Spleen (tissue), 11 donors: ENCODE results near the gene PRKCH. TPM values are rescaled to one million over a fixed set of nuclear protein-coding genes. Genes with fewer than 3 reads are reported as not detected.

ENCODE experiments used
- DNase-seq: peaks from one replicate; pipeline ENCODE4 v3.0.0-alpha.2; 2020
- H3K27ac ChIP-seq, 8 donors: fragments of 200-600 bp; sonication (generic) in 7 of 8; 1 replicate in 4 of 8; 2 replicates in 4 of 8; pipeline versions ENCODE4 v1.5.0 to v1.8.0; 2016 to 2021; ENCODE audit warnings: inconsistent platforms in 4 of 8, mild to moderate bottlenecking in 4 of 8, moderate library complexity in 1 of 8
- H3K27me3 ChIP-seq, 7 donors: fragments of 200-600 bp; sonication (generic) in 6 of 7; replicated peaks in 1 of 7; 1 replicate in 4 of 7; 2 replicates in 3 of 7; pipeline versions ENCODE4 v1.5.0 to v1.8.0; 2016 to 2021; ENCODE audit warnings: inconsistent platforms in 3 of 7, mild to moderate bottlenecking in 1 of 7
- H3K36me3 ChIP-seq, 6 donors: fragments of 200-600 bp; sonication (generic) in 5 of 6; 1 replicate in 4 of 6; 2 replicates in 2 of 6; pipeline versions ENCODE4 v1.5.0 to v1.8.0; 2016 to 2021; ENCODE audit warnings: inconsistent platforms in 2 of 6
- H3K4me1 ChIP-seq, 6 donors: fragments of 200-600 bp; sonication (generic) in 5 of 6; 1 replicate in 3 of 6; 2 replicates in 3 of 6; pipeline versions ENCODE4 v1.5.0 to v1.8.0; 2016 to 2021; ENCODE audit warnings: inconsistent platforms in 3 of 6
- H3K4me3 ChIP-seq, 8 donors: fragments of 200-600 bp; sonication (generic) in 7 of 8; 1 replicate in 4 of 8; 2 replicates in 4 of 8; pipeline versions ENCODE4 v1.5.0 to v1.8.0; 2016 to 2021; ENCODE audit warnings: inconsistent platforms in 4 of 8, mild to moderate bottlenecking in 4 of 8, moderate library complexity in 2 of 8
- H3K9me3 ChIP-seq, 8 donors: fragments of 200-600 bp; sonication (generic) in 7 of 8; 1 replicate in 4 of 8; 2 replicates in 4 of 8; pipeline versions ENCODE4 v1.5.0 to v1.8.0; 2016 to 2021; ENCODE audit warnings: inconsistent platforms in 4 of 8
- CTCF ChIP-seq, 11 experiments: fragments of 200-600 bp in 7 of 11; fragments of 450-650 bp in 4 of 11; sonication (generic) in 4 of 11; IDR thresholded peaks in 8 of 11; conservative IDR thresholded peaks in 3 of 11; 1 replicate in 7 of 11; 2 replicates in 4 of 11; pipeline versions ENCODE4 v1.4.0 to v1.8.0; 2016 to 2021; ENCODE audit warnings: antibody characterized with exemption in 11 of 11, inconsistent platforms in 4 of 11, mild to moderate bottlenecking in 1 of 11
- POLR2A ChIP-seq, 3 donors: fragments of 450-650 bp; IDR thresholded peaks; one replicate each; pipeline ENCODE4 v1.5.1; 2017; ENCODE audit warnings: antibody characterized with exemption in 3 of 3, mild to moderate bottlenecking in 1 of 3
- POLR2AphosphoS5 ChIP-seq, 3 donors: sonication (generic); formaldehyde crosslinking; IDR thresholded peaks; one replicate each; pipeline ENCODE4 v1.5.1; 2017; ENCODE audit warnings: antibody characterized with exemption in 3 of 3
- WGBS, 5 donors: extraction: QIAGEN DNeasy Blood & Tissue Kit in 3 of 5; methylation state at CpG; one replicate each; pipeline versions ENCODE4 v1.1.5 to v1.1.7; 2013 to 2018; 5-methylcytosine and 5-hydroxymethylcytosine counted together
- intact Hi-C: fragments of 100-400 bp; cut with DNase I; formaldehyde crosslinking; loops from one replicate; pipeline ENCODE4 v1.15.0; 2023; ENCODE audit warnings: low total_unique reads
- polyA plus RNA-seq, 3 donors: library from polyadenylated mRNA; stranded (reverse); fragments of 200-250 nt; gene quantifications; one replicate each; pipeline ENCODE4 v1.2.1, GENCODE V29; 2013
- total RNA-seq, 7 donors: library from RNA; depleted of rRNA in 3 of 7; stranded (reverse); fragments of >200 nt in 3 of 7; fragmentation: NEBNext Ultra II Directional in 4 of 7; extraction: Animal tissue kit (Norgen Biotek cat#: 25700) in 4 of 7; gene quantifications; one replicate each; pipeline versions ENCODE4 v1.1.0 to v1.2.1, GENCODE V29; 2016 to 2021
- donor health status: healthy with polysubstance abuse.
- donor health status: DM: no; HTN: no; CAD: no; lungs with moderate emphysema.
- donor health status: DM: no; HTN: no; CAD: no.
- donor health status: Bipolar disorder and iron deficiency.
- donor health status: healthy.
- donor health status: DM: no; HTN: no; CAD: no.
- donor health status: DM: yes; HTN: yes; CAD: no.

PRKCH gene
- total and polyA plus RNA-seq, 10 donors: 10.0 to 184 (median 105) TPM

DNA sequence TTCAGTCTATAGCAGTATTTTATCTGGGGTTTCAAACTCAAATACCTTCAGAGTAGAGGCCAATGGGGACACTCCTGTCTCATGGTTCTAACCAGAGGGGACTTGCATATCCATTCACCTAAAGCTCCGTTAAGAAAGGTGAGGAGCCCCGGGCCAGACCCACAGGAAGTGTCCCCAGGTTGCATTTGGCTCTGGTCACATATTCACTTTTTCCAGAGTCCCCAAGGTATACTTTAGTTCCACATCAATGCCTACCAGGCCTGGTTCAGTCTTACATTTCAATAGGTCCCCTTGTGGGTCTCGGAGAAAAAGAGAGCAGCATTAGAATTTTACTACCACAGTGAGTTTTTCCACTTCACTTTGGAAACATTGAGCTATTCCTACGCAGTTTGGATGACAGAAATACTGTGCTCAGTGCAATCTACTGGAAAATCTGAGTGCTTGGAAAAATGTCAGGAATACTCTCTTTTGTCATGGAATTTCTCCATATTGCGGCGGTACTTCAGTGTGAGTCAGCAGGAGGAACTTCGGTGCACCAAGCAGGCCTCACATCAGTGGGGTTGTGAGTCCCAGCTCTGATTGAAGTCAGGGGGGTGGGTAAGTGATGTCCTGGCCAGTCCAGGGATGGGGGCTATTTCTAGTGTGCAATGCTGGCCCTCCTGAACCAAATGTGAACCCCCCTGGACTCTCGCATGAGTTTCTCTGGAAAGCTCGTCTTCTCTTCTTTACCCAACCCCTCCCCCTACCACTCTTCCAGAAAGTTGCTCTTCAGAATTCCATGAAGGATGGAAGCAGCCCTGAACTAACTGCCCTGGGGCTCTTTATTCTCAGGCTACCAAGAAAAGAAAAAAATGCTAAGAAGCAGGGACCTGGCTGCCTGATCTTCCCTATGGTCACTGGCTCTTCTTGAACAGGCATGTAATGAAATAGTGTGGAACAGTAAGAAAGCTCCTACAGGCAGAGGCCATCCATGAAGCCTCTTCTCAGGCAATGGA, 184.7 kb downstream of the PRKCH start:
- TF ChIP-seq POLR2AphosphoS5 (IDR thresholded peaks at IDR 0.05): no peak
- no peak for TF ChIP-seq POLR2A (IDR thresholded peaks at IDR 0.05)
- TF ChIP-seq CTCF (IDR thresholded peaks at IDR 0.05 in 8 of 11, conservative IDR thresholded peaks at IDR 0.05 in 3 of 11): no peak
- Histone ChIP-seq H3K27ac (peak overlapping the region in 3 of 8 donors; percentile 83 to 91 (median 86)), H3K9me3 (no peaks in the 10 kb centered on the region), H3K27me3 (no peaks in the 10 kb centered on the region), H3K4me3 (no peak overlapping the region), H3K4me1 (peaks cover 21 to 100% (median 58%) of the 10 kb centered on the region in 6 donors), H3K36me3 (peaks cover 0 to 18% (median 0%) of the 10 kb centered on the region in 6 donors)
- DNase-seq: no peak
- 83 to 94% (median 89%) methylated on average over 9 of the region's 9 CpGs for WGBS, 5 donors
- intact Hi-C loops: no loop called here

DNA sequence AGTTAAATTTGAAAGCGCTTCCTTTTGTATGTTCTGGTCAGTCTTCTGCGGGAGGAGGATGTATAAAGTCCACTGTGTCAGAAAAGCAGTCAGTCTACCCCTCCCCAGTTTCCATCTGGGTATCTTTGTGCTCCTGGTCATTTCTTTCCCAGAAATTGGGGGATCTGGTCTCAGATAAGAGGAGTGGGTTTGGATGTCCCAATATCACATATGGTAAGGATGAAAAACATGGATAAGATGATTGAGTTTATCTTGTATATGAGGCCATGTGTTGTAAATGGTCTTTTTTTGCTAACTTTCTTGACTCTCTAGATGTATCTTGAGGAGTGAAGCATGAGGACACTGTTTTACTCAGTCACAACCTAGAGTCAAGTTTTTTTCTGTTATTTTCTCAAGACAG, 187.1 kb downstream of the PRKCH start:
- no peaks in the 10 kb centered on the region for H3K27me3 ChIP-seq
- DNase-seq: no peak
- no peaks in the 10 kb centered on the region for H3K9me3 ChIP-seq
- intact Hi-C loops: no loop called here
- H3K27ac ChIP-seq: peak overlapping the region in 3 of 8 donors; percentile 5 to 31 (median 22)
- H3K4me3 ChIP-seq: no peak overlapping the region
- TF ChIP-seq CTCF (IDR thresholded peaks at IDR 0.05 in 8 of 11, conservative IDR thresholded peaks at IDR 0.05 in 3 of 11): no peak
- H3K4me1 ChIP-seq: peaks cover 16 to 100% (median 51%) of the 10 kb centered on the region in 6 donors
- H3K36me3 ChIP-seq: peaks cover 0 to 18% (median 0%) of the 10 kb centered on the region in 6 donors
- WGBS, 5 donors: 46 to 72% (median 50%) methylated on average over 2 of the region's 2 CpGs

- peak overlapping the region in 7 of 8 donors; percentile 15 to 66 (median 44) for H3K27ac ChIP-seq
- intact Hi-C loops: no loop called here
These were observed 189.6 kb downstream of the PRKCH start for GRCh38 chr14:61510736-61511557.

More at GRCh38 chr14:61510736-61511557, 189.6 kb downstream of the PRKCH start:
- H3K9me3 ChIP-seq: no peaks in the 10 kb centered on the region
- TF ChIP-seq POLR2A (IDR thresholded peaks at IDR 0.05) (no peak), CTCF (IDR thresholded peaks at IDR 0.05 in 8 of 11, conservative IDR thresholded peaks at IDR 0.05 in 3 of 11) (no peak), POLR2AphosphoS5 (IDR thresholded peaks at IDR 0.05) (peak in 1 of 3 donors; percentile 22)
- H3K27me3 ChIP-seq: no peaks in the 10 kb centered on the region
- no peak for DNase-seq
- WGBS, 5 donors: 89 to 94% (median 92%) methylated on average over 6 of the region's 6 CpGs
- peaks cover 7 to 100% (median 46%) of the 10 kb centered on the region in 6 donors for H3K4me1 ChIP-seq
- no peak overlapping the region for H3K4me3 ChIP-seq
- peaks cover 0 to 18% (median 0%) of the 10 kb centered on the region in 6 donors for H3K36me3 ChIP-seq
